ENCODE results near the gene EXOC3L1. TPM values are rescaled to one million over a fixed set of nuclear protein-coding genes. Genes with fewer than 3 reads are reported as not detected.
A peak's percentile ranks its signal among the peaks of the same experiment; 100 is the strongest.

Gene EXOC3L1
- total RNA-seq, 4 donors from 2014 or later: 0.20 to 2.3 (median 0.88) TPM

- TF ChIP-seq POLR2A (IDR thresholded peaks at IDR 0.05): no peak
- TF ChIP-seq CTCF (IDR thresholded peaks at IDR 0.05 in 4 of 5, conservative IDR thresholded peaks at IDR 0.05 in 1 of 5): no peak
- H3K4me3 ChIP-seq: no peak overlapping the region
- no peaks in the 10 kb centered on the region for H3K9me3 ChIP-seq
- H3K27me3 ChIP-seq: no peaks in the 10 kb centered on the region
- ATAC-seq: no peak
- intact Hi-C loops (cut with DNase I; ENCODE audit: low total_unique reads) (no loop called here), in situ Hi-C loops (cut with MboI; ENCODE audit: low sequenced_read_pairs in 4 of 4) (no loop called here)
- H3K27ac ChIP-seq: no peak overlapping the region
- H3K36me3 ChIP-seq: no peaks in the 10 kb centered on the region
- DNase-seq: no peak
- peaks cover 38 to 43% of the 10 kb centered on the region in 2 donors for H3K4me1 ChIP-seq
These were observed 21.7 kb upstream of the EXOC3L1 start for GRCh38 chr16:67211674-67212073.

- intact Hi-C loops (cut with DNase I; ENCODE audit: low total_unique reads): no loop called here
- H3K9me3 ChIP-seq: no peaks in the 10 kb centered on the region
- no peak overlapping the region for H3K4me3 ChIP-seq
- peak overlapping the region in 1 of 4 donors; percentile 54 for H3K27ac ChIP-seq
- no peaks in the 10 kb centered on the region for H3K27me3 ChIP-seq
- DNase-seq: no peak
- TF ChIP-seq POLR2A (IDR thresholded peaks at IDR 0.05): no peak
- TF ChIP-seq CTCF (IDR thresholded peaks at IDR 0.05 in 4 of 5, conservative IDR thresholded peaks at IDR 0.05 in 1 of 5): no peak
- in situ Hi-C loops (cut with MboI; ENCODE audit: low sequenced_read_pairs in 4 of 4): no loop called here
- no peaks in the 10 kb centered on the region for H3K36me3 ChIP-seq
- H3K4me1 ChIP-seq: peaks cover 38 to 43% of the 10 kb centered on the region in 2 donors
- no peak for ATAC-seq
These were observed 20.4 kb upstream of the EXOC3L1 start for GRCh38 chr16:67210069-67210937.

DNA sequence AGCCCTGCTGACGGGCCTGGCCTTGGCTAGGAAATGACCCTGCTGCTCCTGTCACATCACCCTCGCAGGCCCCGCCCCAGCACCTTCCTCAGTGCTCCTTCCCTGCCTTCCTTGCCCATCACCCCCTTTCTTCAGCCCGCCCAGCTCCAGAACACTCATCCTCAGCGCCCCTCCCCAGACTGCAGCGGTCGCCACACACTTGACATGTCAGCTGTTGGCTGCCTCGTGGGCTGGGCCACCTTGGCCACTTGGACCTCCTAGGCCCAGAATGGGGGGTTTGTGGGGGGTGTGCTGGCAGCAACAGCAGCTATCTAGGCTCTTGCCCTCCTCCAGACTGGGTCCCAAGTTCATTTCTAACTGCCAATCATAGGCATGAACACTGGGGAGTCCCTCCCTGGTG is 19.6 kb upstream of the EXOC3L1 start:
- no peak for ATAC-seq
- DNase-seq: no peak
- intact Hi-C loops (cut with DNase I; ENCODE audit: low total_unique reads): no loop called here
- Histone ChIP-seq H3K9me3 (no peaks in the 10 kb centered on the region), H3K4me1 (peaks cover 35 to 38% of the 10 kb centered on the region in 2 donors), H3K4me3 (no peak overlapping the region), H3K36me3 (no peaks in the 10 kb centered on the region), H3K27ac (peak overlapping the region in 1 of 4 donors; percentile 40), H3K27me3 (no peaks in the 10 kb centered on the region)
- in situ Hi-C loops (cut with MboI; ENCODE audit: low sequenced_read_pairs in 4 of 4): no loop called here
- TF ChIP-seq POLR2A (IDR thresholded peaks at IDR 0.05): no peak
- TF ChIP-seq CTCF (IDR thresholded peaks at IDR 0.05 in 4 of 5, conservative IDR thresholded peaks at IDR 0.05 in 1 of 5): no peak

DNA sequence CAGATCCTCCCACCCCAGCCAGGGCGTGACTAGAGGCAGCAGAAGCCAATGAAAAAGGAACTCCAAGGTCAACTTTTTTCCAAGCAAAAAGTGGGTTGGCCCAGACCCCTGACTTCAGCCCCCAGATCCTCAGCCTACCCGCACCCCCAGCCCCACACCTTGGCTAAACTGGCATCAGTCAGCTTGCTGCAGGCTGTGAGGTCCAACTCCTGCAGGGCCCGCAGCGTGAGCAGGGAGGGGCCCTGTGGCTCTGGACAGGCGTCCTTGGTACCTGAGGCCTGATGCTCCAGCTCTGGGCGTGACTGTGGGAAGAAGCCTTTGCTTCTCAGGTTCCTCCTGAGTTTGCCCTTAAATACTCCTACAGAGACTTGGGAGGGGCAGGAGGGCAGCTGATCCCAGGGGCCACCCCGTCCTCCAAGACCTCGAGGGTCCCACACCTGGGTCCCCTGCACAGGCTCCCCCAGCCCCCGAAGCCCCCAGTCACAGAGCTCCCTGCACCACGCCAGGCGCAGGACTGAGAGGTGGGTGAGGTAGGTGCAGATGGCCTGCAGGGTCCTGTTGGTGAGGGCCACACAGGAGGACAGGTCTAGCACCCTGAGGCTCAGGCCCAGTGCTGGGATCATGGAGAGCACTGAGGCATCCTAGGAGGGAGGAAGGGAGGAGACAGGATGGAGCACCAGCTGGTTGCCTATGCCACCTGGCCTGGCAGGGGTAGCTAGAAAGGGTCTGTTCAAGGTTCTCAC is 18.4 kb upstream of the EXOC3L1 start:
- Histone ChIP-seq H3K27ac (peak overlapping the region; percentile 53 to 83 (median 70)), H3K4me1 (peaks cover 23 to 26% of the 10 kb centered on the region in 2 donors), H3K36me3 (peaks cover 0 to 5% of the 10 kb centered on the region in 2 donors), H3K9me3 (no peaks in the 10 kb centered on the region), H3K27me3 (no peaks in the 10 kb centered on the region), H3K4me3 (no peak overlapping the region)
- intact Hi-C loops (cut with DNase I; ENCODE audit: low total_unique reads) (no loop called here), in situ Hi-C loops (cut with MboI; ENCODE audit: low sequenced_read_pairs in 4 of 4) (no loop called here)
- DNase-seq: peak in 1 of 2 donors; percentile 38
- ATAC-seq: peak in 1 of 2 donors; percentile 15
- TF ChIP-seq POLR2A (IDR thresholded peaks at IDR 0.05) (no peak), CTCF (IDR thresholded peaks at IDR 0.05 in 4 of 5, conservative IDR thresholded peaks at IDR 0.05 in 1 of 5) (no peak)

All from gastrocnemius medialis (tissue), 4 donors.